ENCODE results near the gene KIAA1328. TPM values are rescaled to one million over a fixed set of nuclear protein-coding genes. Genes with fewer than 3 reads are reported as not detected.

Gene KIAA1328
- total RNA-seq, 1 donor from 2014 or later = 17.8 TPM

DNA sequence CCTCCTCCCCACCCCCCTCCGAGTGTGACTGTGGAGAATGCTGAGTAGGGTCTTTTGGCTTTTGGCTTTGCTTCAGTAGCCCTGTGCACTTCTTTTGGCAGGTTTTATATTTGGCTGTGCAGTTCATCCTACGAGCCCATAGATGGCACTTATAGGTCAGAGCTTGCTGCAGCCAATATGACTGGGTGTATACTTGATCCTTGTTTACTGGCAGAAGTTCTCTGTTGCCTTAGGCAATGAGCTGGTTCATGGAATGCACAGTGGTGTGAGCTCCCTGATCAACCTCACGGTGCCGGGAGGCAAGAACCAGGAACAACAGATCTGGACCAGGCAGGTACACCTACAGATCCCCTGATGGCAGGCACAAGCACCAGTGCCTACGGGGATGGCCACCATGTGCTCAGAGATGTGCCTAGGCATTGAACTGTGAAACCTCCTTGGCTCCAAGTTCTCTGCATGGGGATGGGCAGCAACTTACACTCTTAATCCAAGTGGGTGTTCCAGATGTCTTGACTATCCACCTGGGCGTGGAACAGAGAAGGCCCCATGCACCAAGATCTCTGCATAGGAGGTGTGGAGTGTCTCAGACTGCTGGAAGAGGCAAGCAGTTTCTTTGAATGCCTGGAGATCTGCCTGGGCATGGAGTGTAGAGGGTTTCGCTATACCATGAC, 190.4 kb downstream of the KIAA1328 start:
- TF ChIP-seq, protein P1, sequence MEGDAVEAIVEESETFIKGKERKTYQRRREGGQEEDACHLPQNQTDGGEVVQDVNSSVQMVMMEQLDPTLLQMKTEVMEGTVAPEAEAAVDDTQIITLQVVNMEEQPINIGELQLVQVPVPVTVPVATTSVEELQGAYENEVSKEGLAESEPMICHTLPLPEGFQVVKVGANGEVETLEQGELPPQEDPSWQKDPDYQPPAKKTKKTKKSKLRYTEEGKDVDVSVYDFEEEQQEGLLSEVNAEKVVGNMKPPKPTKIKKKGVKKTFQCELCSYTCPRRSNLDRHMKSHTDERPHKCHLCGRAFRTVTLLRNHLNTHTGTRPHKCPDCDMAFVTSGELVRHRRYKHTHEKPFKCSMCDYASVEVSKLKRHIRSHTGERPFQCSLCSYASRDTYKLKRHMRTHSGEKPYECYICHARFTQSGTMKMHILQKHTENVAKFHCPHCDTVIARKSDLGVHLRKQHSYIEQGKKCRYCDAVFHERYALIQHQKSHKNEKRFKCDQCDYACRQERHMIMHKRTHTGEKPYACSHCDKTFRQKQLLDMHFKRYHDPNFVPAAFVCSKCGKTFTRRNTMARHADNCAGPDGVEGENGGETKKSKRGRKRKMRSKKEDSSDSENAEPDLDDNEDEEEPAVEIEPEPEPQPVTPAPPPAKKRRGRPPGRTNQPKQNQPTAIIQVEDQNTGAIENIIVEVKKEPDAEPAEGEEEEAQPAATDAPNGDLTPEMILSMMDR (IDR thresholded peaks at IDR 0.05) = no peak
- H3K4me1 ChIP-seq = no peaks in the 10 kb centered on the region
- DNase-seq (no peak), ATAC-seq (peak; percentile 53 to 62)
- H3K27ac ChIP-seq = no peak overlapping the region
- H3K9me3 ChIP-seq = peaks cover 35% of the 10 kb centered on the region
- no peaks in the 10 kb centered on the region for H3K27me3 ChIP-seq (ENCODE audit: low read depth)
- no peak overlapping the region for H3K4me3 ChIP-seq
- no peaks in the 10 kb centered on the region for H3K36me3 ChIP-seq
- intact Hi-C loops (cut with DNase I) = no loop called here

DNA sequence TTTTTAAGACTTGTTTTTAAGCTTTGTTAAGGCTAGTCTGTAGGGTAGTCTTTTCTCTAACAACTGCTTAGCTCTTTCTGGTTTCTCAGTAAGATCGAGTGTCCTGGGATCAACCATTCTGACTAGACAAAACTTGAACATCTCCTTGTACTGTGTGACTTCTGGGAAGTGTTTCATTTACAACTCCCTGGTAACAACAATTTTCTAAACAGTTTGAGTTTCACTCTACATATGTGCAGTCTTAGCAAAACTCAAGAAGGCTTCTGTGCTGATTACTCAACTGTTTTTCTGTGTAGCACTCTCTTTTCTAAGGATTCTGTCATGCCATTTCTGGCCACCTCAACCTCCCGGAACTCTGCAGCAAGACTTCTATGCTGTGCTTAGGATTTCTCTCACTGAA, 204.5 kb downstream of the KIAA1328 start:
- no peak for DNase-seq
- Histone ChIP-seq H3K36me3 (no peaks in the 10 kb centered on the region), H3K9me3 (peaks cover 12% of the 10 kb centered on the region), H3K4me1 (no peaks in the 10 kb centered on the region), H3K27me3 (ENCODE audit: low read depth) (no peaks in the 10 kb centered on the region), H3K4me3 (no peak overlapping the region), H3K27ac (no peak overlapping the region)
- TF ChIP-seq, protein P1 (IDR thresholded peaks at IDR 0.05) = no peak
- intact Hi-C loops (cut with DNase I) = no loop called here
- no peak for ATAC-seq

DNA sequence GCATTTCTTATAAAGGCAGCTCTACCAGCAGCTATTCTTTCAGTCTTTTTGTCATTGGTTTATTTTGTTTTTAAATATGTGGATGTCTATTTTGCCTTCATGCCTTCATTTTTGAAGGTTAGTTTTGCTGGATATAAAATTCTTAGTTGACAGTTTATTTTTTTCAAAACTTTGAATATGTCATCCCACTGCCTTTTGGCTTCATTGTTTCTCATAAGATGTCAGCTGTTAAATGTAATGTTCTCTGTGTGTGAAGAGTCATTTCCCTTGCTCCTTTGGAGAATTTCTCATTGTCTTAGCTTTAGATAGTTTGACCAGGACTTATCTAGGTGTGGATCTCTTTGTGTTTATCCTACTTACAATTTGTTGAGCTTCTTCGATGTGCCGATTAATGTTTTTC, 213.5 kb downstream of the KIAA1328 start:
- no peak overlapping the region for H3K4me3 ChIP-seq
- H3K36me3 ChIP-seq = no peaks in the 10 kb centered on the region
- H3K9me3 ChIP-seq = peaks cover 18% of the 10 kb centered on the region
- intact Hi-C loops (cut with DNase I) = no loop called here
- no peaks in the 10 kb centered on the region for H3K27me3 ChIP-seq (ENCODE audit: low read depth)
- ATAC-seq (no peak), DNase-seq (no peak)
- H3K4me1 ChIP-seq = no peaks in the 10 kb centered on the region
- TF ChIP-seq, protein P1 (IDR thresholded peaks at IDR 0.05) = no peak
- no peak overlapping the region for H3K27ac ChIP-seq

DNA sequence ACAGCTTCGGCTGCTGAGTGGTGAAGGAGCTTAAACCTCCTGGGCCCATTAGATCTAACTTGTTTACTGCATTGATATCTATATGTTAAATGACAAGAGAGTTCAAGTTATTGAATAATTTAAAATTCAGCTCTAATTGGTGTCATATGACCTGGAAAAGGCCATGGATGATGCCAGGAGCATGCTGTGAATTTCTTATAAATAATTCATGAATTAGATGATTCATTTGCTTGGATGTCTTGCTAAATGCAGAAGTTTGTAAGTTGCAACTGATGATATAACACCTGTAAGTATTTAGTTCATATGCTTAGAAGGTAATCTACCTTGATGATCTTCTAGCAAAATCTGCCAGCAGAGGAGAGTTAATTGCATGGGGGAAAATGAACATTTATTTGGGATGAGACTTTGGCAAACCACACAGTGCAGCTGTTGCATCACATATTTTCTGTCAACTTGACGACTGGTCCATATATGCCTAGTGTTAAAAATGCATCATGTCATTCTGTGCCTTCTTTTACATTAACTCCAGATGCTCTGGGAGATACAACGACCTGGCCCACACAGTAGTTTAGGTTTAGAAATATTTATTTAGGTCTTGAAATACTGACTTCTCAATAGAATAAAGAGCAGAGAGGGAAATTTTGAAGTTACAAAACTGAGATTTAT, 226.3 kb downstream of the KIAA1328 start:
- no peak overlapping the region for H3K4me3 ChIP-seq
- no peaks in the 10 kb centered on the region for H3K9me3 ChIP-seq
- intact Hi-C loops (cut with DNase I) = no loop called here
- H3K27ac ChIP-seq = no peak overlapping the region
- H3K36me3 ChIP-seq = no peaks in the 10 kb centered on the region
- no peak for DNase-seq
- no peaks in the 10 kb centered on the region for H3K27me3 ChIP-seq (ENCODE audit: low read depth)
- no peaks in the 10 kb centered on the region for H3K4me1 ChIP-seq
- no peak for ATAC-seq
- TF ChIP-seq, protein P1 (IDR thresholded peaks at IDR 0.05) = no peak

DNA sequence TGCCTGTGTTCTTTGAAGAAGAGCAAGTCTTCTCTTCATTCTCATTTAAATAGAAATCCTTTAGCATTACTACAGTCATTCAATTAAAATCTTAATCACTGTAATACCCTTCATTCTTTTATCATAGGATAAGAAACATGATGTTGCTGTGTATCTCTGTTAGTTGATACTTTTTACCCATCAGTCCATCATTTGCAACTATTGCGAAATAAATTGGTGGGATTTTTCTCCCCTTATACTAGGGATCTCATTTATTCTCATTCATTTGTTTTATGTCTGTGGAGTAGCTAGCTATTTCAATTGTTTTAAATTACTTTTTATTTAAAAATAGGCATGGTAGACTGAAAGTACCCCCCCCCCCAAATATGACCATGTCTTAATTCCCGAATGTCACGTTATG, 235.3 kb downstream of the KIAA1328 start:
- no peaks in the 10 kb centered on the region for H3K36me3 ChIP-seq
- TF ChIP-seq, protein P1 (IDR thresholded peaks at IDR 0.05) = no peak
- H3K27ac ChIP-seq = no peak overlapping the region
- H3K4me3 ChIP-seq = no peak overlapping the region
- H3K9me3 ChIP-seq = no peaks in the 10 kb centered on the region
- intact Hi-C loops (cut with DNase I) = no loop called here
- H3K27me3 ChIP-seq (ENCODE audit: low read depth) = no peaks in the 10 kb centered on the region
- ATAC-seq = no peak
- H3K4me1 ChIP-seq = no peaks in the 10 kb centered on the region
- DNase-seq = no peak
